IPS-NIHi7 (cell line): ENCODE data around the gene SERINC2.
"Not testable (repeated sequence)": the region's sequence is repeated elsewhere in the genome, so short reads cannot be mapped to it uniquely, and the experiment has no call there.

Source experiments
- DNase-seq: peaks from one replicate; pipeline ENCODE4 v3.0.0; 2012; ENCODE audit warnings: mixed read lengths; ENCODE audit errors: extremely low spot score

The SERINC2 gene

GRCh38 chr1:31383967-31384366, 29.0 kb upstream of the SERINC2 start:
- DNase-seq = no peak

GRCh38 chr1:31386576-31387243, 26.3 kb upstream of the SERINC2 start:
- DNase-seq = not testable (repeated sequence)

GRCh38 chr1:31387612-31388011, 25.4 kb upstream of the SERINC2 start:
- DNase-seq = no peak

- no peak for DNase-seq
These were observed 23.4 kb upstream of the SERINC2 start for GRCh38 chr1:31389616-31390015.

GRCh38 chr1:31390071-31390470, 22.9 kb upstream of the SERINC2 start:
- DNase-seq = no peak

GRCh38 chr1:31393463-31393862, 19.6 kb upstream of the SERINC2 start:
- DNase-seq = no peak

- peak; percentile 93 for DNase-seq
These were observed 18.3 kb upstream of the SERINC2 start for GRCh38 chr1:31394584-31395193.

- DNase-seq = no peak
These were observed 16.2 kb upstream of the SERINC2 start for GRCh38 chr1:31396633-31397351.

- DNase-seq = no peak
These were observed 15.5 kb upstream of the SERINC2 start for GRCh38 chr1:31397360-31398095.

GRCh38 chr1:31398246-31398645, 14.8 kb upstream of the SERINC2 start:
- DNase-seq = no peak

GRCh38 chr1:31399976-31400375, 13.0 kb upstream of the SERINC2 start:
- no peak for DNase-seq

GRCh38 chr1:31400393-31400792, 12.6 kb upstream of the SERINC2 start:
- no peak for DNase-seq

GRCh38 chr1:31401241-31401640, 11.8 kb upstream of the SERINC2 start:
- DNase-seq = no peak

GRCh38 chr1:31405578-31406245, 7.3 kb upstream of the SERINC2 start:
- DNase-seq = no peak

GRCh38 chr1:31407029-31407626, 5.9 kb upstream of the SERINC2 start:
- no peak for DNase-seq

GRCh38 chr1:31408788-31409318, 4.2 kb upstream of the SERINC2 start:
- no peak for DNase-seq

- no peak for DNase-seq
These were observed 2.8 kb upstream of the SERINC2 start for GRCh38 chr1:31409946-31410858.

GRCh38 chr1:31410871-31411270, 2.1 kb upstream of the SERINC2 start:
- DNase-seq = no peak

- DNase-seq = no peak
These were observed 808 bp upstream of the SERINC2 start for GRCh38 chr1:31412205-31412604.

GRCh38 chr1:31413405-31414001, 490 bp downstream of the SERINC2 start:
- DNase-seq = peak; percentile 42
